ENCODE measurements around the gene SCAF8. TPM values are rescaled to one million over a fixed set of nuclear protein-coding genes. Genes with fewer than 3 reads are reported as not detected.

SCAF8 gene
- total RNA-seq, 1 experiment from 2014 or later: 49.5 TPM

- Histone ChIP-seq H3K36me3 (ENCODE audit: insufficient read depth, low read length, poor library complexity, severe bottlenecking) (peaks cover 4% of the 10 kb centered on the region), H3K9me3 (ENCODE audit: low read depth, low read length, poor library complexity, severe bottlenecking) (no peaks in the 10 kb centered on the region), H3K27ac (ENCODE audit: low read depth, low read length, poor library complexity, severe bottlenecking) (no peak overlapping the region), H3K27me3 (replicated peaks; ENCODE audit: insufficient read depth, low read depth, low read length, poor library complexity) (no peaks in the 10 kb centered on the region), H3K4me3 (ENCODE audit: low read depth, low read length, poor library complexity, severe bottlenecking) (no peak overlapping the region), H3K4me1 (ENCODE audit: insufficient read depth, low read length, poor library complexity, severe bottlenecking) (peaks cover 48% of the 10 kb centered on the region)
- intact Hi-C loops (cut with micrococcal nuclease; ENCODE audit: unreplicated experiment): no loop called here
- BruUV-seq (replicated peaks): no TSS peak
- no peak for DNase-seq (ENCODE audit: low spot score)
- TF ChIP-seq EZH2 (IDR thresholded peaks at IDR 0.05; ENCODE audit: borderline replicate concordance, low read depth, low read length, poor library complexity, severe bottlenecking) (no peak), CTCF (conservative IDR thresholded peaks at IDR 0.05; ENCODE audit: low read depth, low read length) (no peak)
- ChIA-PET CTCF (no interaction called here), POLR2A (ENCODE audit: low non-redundant PET) (no interaction called here)
These were observed 106.3 kb downstream of the SCAF8 start for GRCh38 chr6:154839546-154839945.

GRCh38 chr6:154840363-154840762 is 107.1 kb downstream of the SCAF8 start:
- CTCF ChIA-PET: no interaction called here
- H3K4me3 ChIP-seq (ENCODE audit: low read depth, low read length, poor library complexity, severe bottlenecking): no peak overlapping the region
- no peaks in the 10 kb centered on the region for H3K27me3 ChIP-seq (replicated peaks; ENCODE audit: insufficient read depth, low read depth, low read length, poor library complexity)
- H3K27ac ChIP-seq (ENCODE audit: low read depth, low read length, poor library complexity, severe bottlenecking): no peak overlapping the region
- intact Hi-C loops (cut with micrococcal nuclease; ENCODE audit: unreplicated experiment): no loop called here
- peaks cover 4% of the 10 kb centered on the region for H3K36me3 ChIP-seq (ENCODE audit: insufficient read depth, low read length, poor library complexity, severe bottlenecking)
- POLR2A ChIA-PET (ENCODE audit: low non-redundant PET): no interaction called here
- H3K9me3 ChIP-seq (ENCODE audit: low read depth, low read length, poor library complexity, severe bottlenecking): no peaks in the 10 kb centered on the region
- no TSS peak for BruUV-seq (replicated peaks)
- no peak for DNase-seq (ENCODE audit: low spot score)
- peaks cover 39% of the 10 kb centered on the region for H3K4me1 ChIP-seq (ENCODE audit: insufficient read depth, low read length, poor library complexity, severe bottlenecking)
- no peak for TF ChIP-seq EZH2 (IDR thresholded peaks at IDR 0.05; ENCODE audit: borderline replicate concordance, low read depth, low read length, poor library complexity, severe bottlenecking)
- TF ChIP-seq CTCF (conservative IDR thresholded peaks at IDR 0.05; ENCODE audit: low read depth, low read length): no peak

- peaks cover 36% of the 10 kb centered on the region for H3K4me1 ChIP-seq (ENCODE audit: insufficient read depth, low read length, poor library complexity, severe bottlenecking)
- no peak for DNase-seq (ENCODE audit: low spot score)
- no peak overlapping the region for H3K4me3 ChIP-seq (ENCODE audit: low read depth, low read length, poor library complexity, severe bottlenecking)
- POLR2A ChIA-PET (ENCODE audit: low non-redundant PET): no interaction called here
- H3K27ac ChIP-seq (ENCODE audit: low read depth, low read length, poor library complexity, severe bottlenecking): no peak overlapping the region
- BruUV-seq (replicated peaks): no TSS peak
- intact Hi-C loops (cut with micrococcal nuclease; ENCODE audit: unreplicated experiment): no loop called here
- TF ChIP-seq CTCF (conservative IDR thresholded peaks at IDR 0.05; ENCODE audit: low read depth, low read length): no peak
- no peak for TF ChIP-seq EZH2 (IDR thresholded peaks at IDR 0.05; ENCODE audit: borderline replicate concordance, low read depth, low read length, poor library complexity, severe bottlenecking)
- CTCF ChIA-PET: no interaction called here
- no peaks in the 10 kb centered on the region for H3K27me3 ChIP-seq (replicated peaks; ENCODE audit: insufficient read depth, low read depth, low read length, poor library complexity)
- H3K9me3 ChIP-seq (ENCODE audit: low read depth, low read length, poor library complexity, severe bottlenecking): no peaks in the 10 kb centered on the region
- peaks cover 4% of the 10 kb centered on the region for H3K36me3 ChIP-seq (ENCODE audit: insufficient read depth, low read length, poor library complexity, severe bottlenecking)
These were observed 107.9 kb downstream of the SCAF8 start for GRCh38 chr6:154841109-154841508.

All from A673 (cell line).